K562 (cell line): ENCODE measurements around the gene ATRN. TPM values are rescaled to one million over a fixed set of nuclear protein-coding genes. Genes with fewer than 3 reads are reported as not detected.
A peak's percentile ranks its signal among the peaks of the same experiment; 100 is the strongest.

ENCODE experiments used
- ATAC-seq: fragments of 200-7000 bp; cut with Tn5 transposase; 3 replicates; pipeline ENCODE4 v1.9.1; 2020; ENCODE audit warnings: moderate library complexity
- BruUV-seq: library from RNA; stranded (reverse); fragments of 400-500 nt; replicated peaks from 2 replicates; lab custom pipeline; 2021; lab: Mats Ljungman, UMichigan
- CTCF ChIA-PET: fragments of 300-600 bp; formaldehyde crosslinking; extraction: SDS; loops from one replicate; lab custom pipeline; 2021; ENCODE audit warnings: low intra/inter-chr PET ratio; lab: Yijun Ruan, JAX
- POLR2A ChIA-PET: fragments of 300-600, 350-650 bp; sonication (Branson Sonifier 250); formaldehyde crosslinking; extraction: SDS; loops from one replicate; lab custom pipeline; 2021; ENCODE audit warnings: antibody characterized with exemption, inconsistent platforms; lab: Yijun Ruan, JAX
- DNase-seq, 4 experiments: peaks; one replicate each; pipeline versions ENCODE4 v3.0.0 to v3.0.0-alpha.2; 2011 to 2018; ENCODE audit warnings: low spot score in 3 of 4, mixed read lengths in 3 of 4; ENCODE audit errors: extremely low read depth in 1 of 4
- FAIRE-seq: peaks from 2 replicates; lab custom pipeline; 2011; peaks lifted over from hg19 to GRCh38; lab: Jason Lieb, UNC
- H2AFZ ChIP-seq: 2 replicates; pipeline ENCODE4 v1.6.0; 2011; ENCODE audit warnings: low read depth, low read length, control low read depth, inconsistent platforms
- H3K27ac ChIP-seq: fragments of 200-600 bp; 3 replicates; pipeline ENCODE4 v1.8.0; 2011; ENCODE audit warnings: low read depth, mild to moderate bottlenecking, control low read depth, inconsistent platforms, low read length, moderate library complexity, mixed read lengths; ENCODE audit errors: extremely low read depth
- H3K27me3 ChIP-seq, 2 experiments: fragments of 300-600 bp in 1 of 2; 2 replicates in 1 of 2; 3 replicates in 1 of 2; pipeline versions ENCODE4 v1.6.0 to v1.8.0; 2011; ENCODE audit warnings: inconsistent platforms in 2 of 2, low read length in 2 of 2, mild to moderate bottlenecking in 1 of 2, mixed read lengths in 1 of 2, moderate library complexity in 1 of 2; ENCODE audit not compliant: control insufficient read depth in 2 of 2, insufficient read depth in 2 of 2
- H3K36me3 ChIP-seq: fragments of 300-600 bp; 3 replicates; pipeline ENCODE4 v1.8.0; 2011; ENCODE audit warnings: mild to moderate bottlenecking, low read length, inconsistent platforms; ENCODE audit not compliant: control insufficient read depth, insufficient read depth
- H3K4me1 ChIP-seq, 2 experiments: fragments of 200-600 bp in 1 of 2; replicated peaks in 1 of 2; 2 replicates in 1 of 2; 3 replicates in 1 of 2; pipeline versions ENCODE4 v1.5.1 to v1.8.0; 2011; ENCODE audit warnings: inconsistent platforms in 2 of 2, low read length in 2 of 2, mild to moderate bottlenecking in 1 of 2, mixed read lengths in 1 of 2, moderate library complexity in 1 of 2; ENCODE audit not compliant: control insufficient read depth in 2 of 2, insufficient read depth in 2 of 2
- H3K4me2 ChIP-seq: 2 replicates; pipeline ENCODE4 v1.6.1; 2011; ENCODE audit warnings: low read length, control low read depth, inconsistent platforms, mixed read lengths; ENCODE audit not compliant: insufficient read depth
- H3K4me3 ChIP-seq: fragments of 200-600 bp; sonication (generic), shearing (Covaris generic); 2 replicates; pipeline ENCODE4 v1.5.1; 2016; ENCODE audit warnings: control low read depth, inconsistent platforms
- H3K79me2 ChIP-seq: fragments of 200-600 bp; 3 replicates; pipeline ENCODE4 v1.8.0; 2011; ENCODE audit warnings: low read length, inconsistent platforms; ENCODE audit not compliant: control insufficient read depth, insufficient read depth
- H3K9ac ChIP-seq, 2 experiments: 2 replicates each; pipeline versions ENCODE4 v1.6.0 to v1.6.1; 2011; ENCODE audit warnings: low read depth in 2 of 2, low read length in 2 of 2, control low read depth in 1 of 2, inconsistent platforms in 1 of 2, mild to moderate bottlenecking in 1 of 2, mixed read lengths in 1 of 2; ENCODE audit not compliant: insufficient read depth in 1 of 2
- H3K9me1 ChIP-seq: one replicate; pipeline ENCODE4 v1.6.0; 2011; ENCODE audit warnings: inconsistent platforms, mild to moderate bottlenecking, low read length, moderate library complexity; ENCODE audit not compliant: control insufficient read depth, insufficient read depth
- H3K9me3 ChIP-seq: replicated peaks from 2 replicates; pipeline ENCODE4 v1.5.1; 2011; ENCODE audit warnings: low read depth, low read length, inconsistent platforms; ENCODE audit not compliant: control insufficient read depth, insufficient read depth
- H4K20me1 ChIP-seq: replicated peaks from 2 replicates; pipeline ENCODE4 v1.6.1; 2011; ENCODE audit warnings: low read length, inconsistent platforms, mixed read lengths; ENCODE audit not compliant: control insufficient read depth, insufficient read depth
- EZH2 ChIP-seq: IDR thresholded peaks from 2 replicates; pipeline ENCODE4 v1.6.1; 2012; ENCODE audit warnings: low read depth, mild to moderate bottlenecking, inconsistent platforms, low read length, borderline replicate concordance
- FOSL1 ChIP-seq: fragments of 200-800 bp; sonication (Bioruptor generic); conservative IDR thresholded peaks from 2 replicates; pipeline ENCODE4 v1.6.1; 2016; ENCODE audit warnings: missing genetic modification characterization, missing compliant biosample characterization
- FOXO4 ChIP-seq: fragments of 450-650 bp; formaldehyde crosslinking; IDR thresholded peaks from 2 replicates; pipeline ENCODE4 v1.4.0; 2020; ENCODE audit warnings: mild to moderate bottlenecking, moderate library complexity
- NCOA6 ChIP-seq: fragments of 450-650 bp; IDR thresholded peaks from 2 replicates; pipeline ENCODE4 v1.6.1; 2017; ENCODE audit warnings: mild to moderate bottlenecking
- NFIC ChIP-seq: fragments of 450-650 bp; IDR thresholded peaks from 2 replicates; pipeline ENCODE4 v1.6.1; 2017; ENCODE audit warnings: mild to moderate bottlenecking, inconsistent platforms
- NFIX ChIP-seq: fragments of 250-450 bp; sonication (Bioruptor Pico); IDR thresholded peaks from 2 replicates; pipeline ENCODE4 v1.4.0; 2020; ENCODE audit warnings: low read depth, mild to moderate bottlenecking, moderate library complexity
- RBM25 ChIP-seq: fragments of 200-400 bp; formaldehyde crosslinking; IDR thresholded peaks from 2 replicates; pipeline ENCODE4 v1.6.1; 2018; ENCODE audit warnings: low read length, low read depth, moderate library complexity; ENCODE audit not compliant: severe bottlenecking
- RNF2 ChIP-seq: sonication (generic); IDR thresholded peaks from 2 replicates; pipeline ENCODE4 v1.6.1; 2016
- SMAD1 ChIP-seq: fragments of 150-350 bp; IDR thresholded peaks from 2 replicates; pipeline ENCODE4 v1.6.1; 2014; ENCODE audit warnings: low read length, low read depth; ENCODE audit not compliant: partially characterized antibody
- SRF ChIP-seq, 2 experiments: fragments of 250-450, 450-650 bp in 1 of 2; sonication (Bioruptor Pico) in 1 of 2; sonication (generic) in 1 of 2; formaldehyde crosslinking; IDR thresholded peaks; 2 replicates each; pipeline versions ENCODE4 v1.5.0 to v1.5.1; 2020 to 2022; ENCODE audit warnings: mild to moderate bottlenecking in 1 of 2, missing genetic modification reagents in 1 of 2
- XRCC5 ChIP-seq: fragments of 200-400 bp; formaldehyde crosslinking; IDR thresholded peaks from 2 replicates; pipeline ENCODE4 v1.6.1; 2017; ENCODE audit warnings: low read depth, mild to moderate bottlenecking, low read length
- ZNF583 ChIP-seq: fragments of 250-450 bp; sonication (Bioruptor Pico); IDR thresholded peaks from 2 replicates; pipeline ENCODE4 v1.4.0; 2020
- ZNF79 ChIP-seq: fragments of 250-450 bp; sonication (Bioruptor Pico); IDR thresholded peaks from 2 replicates; pipeline ENCODE4 v1.4.0; 2020; ENCODE audit warnings: low read depth, mild to moderate bottlenecking, moderate library complexity
- WGBS: fragments of 100-300 bp; shearing (Covaris generic); methylation state at CpG from one replicate; pipeline ENCODE4 v1.1.6; 2016; ENCODE audit warnings: low coverage, mixed read lengths; ENCODE audit not compliant: insufficient coverage; ENCODE audit errors: missing lambda C conversion rate; 5-methylcytosine and 5-hydroxymethylcytosine counted together
- in situ Hi-C: fragments of 300-500 bp; cut with MboI; formaldehyde crosslinking; loops from 4 replicates; pipeline ENCODE4 v1.15.0; 2018; ENCODE audit warnings: inconsistent platforms, mixed read lengths
- intact Hi-C: fragments of 100-400 bp; cut with micrococcal nuclease; formaldehyde crosslinking; loops from 2 replicates; pipeline ENCODE4 v1.14.2; 2022
- polyA plus RNA-seq, 8 experiments: library from polyadenylated mRNA; depleted of rRNA in 4 of 8; stranded (reverse) in 5 of 8; unstranded in 3 of 8; fragments of >200 nt; fragmentation: Nextera tagmentation in 2 of 8; fragmentation: Illumina TruSeq in 1 of 8; extraction: Ambion mirVana in 2 of 8; extraction: Trizol in 1 of 8; gene quantifications; 2 replicates each; pipeline versions ENCODE4 v1.2.1 to v1.2.3, GENCODE V29; 2011 to 2014; ENCODE audit warnings: inconsistent platforms in 1 of 8, missing spikeins in 1 of 8
- total RNA-seq, 7 experiments: library from RNA; depleted of rRNA in 6 of 7; stranded (reverse); fragments of >200 nt in 6 of 7; fragmentation: Illumina TruSeq in 2 of 7; extraction: Trizol in 2 of 7; gene quantifications; 2 replicates each; pipeline versions ENCODE4 v1.2.1 to v1.2.3, GENCODE V29; 2011 to 2021; ENCODE audit warnings: low replicate concordance in 1 of 7

Gene ATRN
- total and polyA plus RNA-seq, 9 of the 15 experiments (the other 6 are each of a cell fraction or from before 2014, with no cell fraction given) = 0.69 to 16.5 (median 7.6) TPM

DNA sequence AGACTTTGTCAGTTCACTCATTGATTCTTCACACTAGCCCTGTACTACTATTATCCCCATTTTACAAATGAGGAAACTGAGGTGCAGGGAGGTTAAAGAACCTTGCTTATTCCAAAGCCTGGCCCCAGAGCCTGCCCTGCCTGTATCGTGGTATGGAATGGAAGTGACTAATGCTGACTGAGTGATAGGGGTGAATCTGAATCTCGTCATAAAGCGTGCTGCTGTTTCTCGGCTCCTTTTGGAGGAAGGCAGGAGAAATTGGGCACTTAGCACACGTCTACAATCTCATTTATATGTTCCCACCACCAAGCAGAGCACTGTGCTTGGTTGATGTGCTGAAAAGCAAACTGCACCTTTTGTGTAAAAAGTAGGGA, 175.2 kb downstream of the ATRN start:
- ChIA-PET POLR2A (interaction anchor here (0.6 kb wide), 1 partner anchor 513 kb away, joined by 3 read pairs; no protein-coding TSS in a partner anchor), CTCF (no interaction called here)
- intact Hi-C loops = no loop called here
- no peaks in the 10 kb centered on the region; the same call in 2 of the 3 replicates for H3K36me3 ChIP-seq
- no peak overlapping the region for H3K9ac ChIP-seq
- in situ Hi-C loops = no loop called here
- BruUV-seq = no TSS peak
- H2AFZ ChIP-seq = no peak overlapping the region
- no peaks in the 10 kb centered on the region for H3K9me1 ChIP-seq
- peaks cover 0 to 4% of the 10 kb centered on the region in 2 experiments; a peak in 2 of 5 replicates for H3K4me1 ChIP-seq
- no peak for ATAC-seq
- DNase-seq = no peak
- no peaks in the 10 kb centered on the region for H3K27me3 ChIP-seq
- 58% methylated on average over 4 of the region's 5 CpGs for WGBS
- no peaks in the 10 kb centered on the region for H3K9me3 ChIP-seq
- H3K79me2 ChIP-seq = no peaks in the 10 kb centered on the region
- H3K27ac ChIP-seq = no peak overlapping the region
- H4K20me1 ChIP-seq = 0 out of 2 replicates have a peak, but pooled peaks cover 4% of the 10 kb centered on the region
- no peak for FAIRE-seq
- H3K4me3 ChIP-seq = no peak overlapping the region
- H3K4me2 ChIP-seq = no peak overlapping the region
- peak; percentile 22 for TF ChIP-seq RBM25
- no peak for TF ChIP-seq SMAD1
- TF ChIP-seq, all 486 proteins: peak for 1

DNA sequence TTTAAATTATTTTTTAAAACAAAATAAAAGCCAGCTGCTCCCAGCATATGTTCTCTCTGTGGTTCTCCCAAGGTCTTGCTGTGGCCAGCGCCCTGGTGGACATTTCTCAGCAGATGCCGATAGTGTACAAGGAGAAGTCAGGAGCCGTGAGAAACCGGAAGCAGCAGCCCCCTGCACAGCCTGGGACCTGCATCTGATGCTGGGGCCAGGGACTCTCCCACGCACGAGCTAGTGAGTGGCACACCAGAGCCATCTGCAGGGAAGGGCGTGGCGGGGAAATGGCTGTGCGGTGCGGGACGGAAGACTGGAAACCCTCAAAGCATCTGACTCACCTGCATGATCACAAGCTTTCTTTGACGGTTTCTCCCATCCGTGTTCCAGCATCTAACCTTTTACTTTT, 175.8 kb downstream of the ATRN start:
- Histone ChIP-seq H2AFZ (no peak overlapping the region), H3K4me1 (peaks cover under 1 to 4% of the 10 kb centered on the region in 2 experiments; a peak in 3 of 5 replicates), H3K9me1 (no peaks in the 10 kb centered on the region), H3K27me3 (no peaks in the 10 kb centered on the region), H3K36me3 (no peaks in the 10 kb centered on the region; the same call in 2 of the 3 replicates), H3K27ac (no peak overlapping the region), H3K79me2 (no peaks in the 10 kb centered on the region), H3K4me2 (no peak overlapping the region), H4K20me1 (0 out of 2 replicates have a peak, but pooled peaks cover 4% of the 10 kb centered on the region), H3K9ac (no peak overlapping the region), H3K4me3 (no peak overlapping the region), H3K9me3 (no peaks in the 10 kb centered on the region)
- 64% methylated on average over 13 of the region's 13 CpGs for WGBS
- CTCF ChIA-PET = no interaction called here
- FAIRE-seq (no peak), DNase-seq (no peak), ATAC-seq (no peak)
- in situ Hi-C loops = no loop called here
- POLR2A ChIA-PET = interaction anchor here (0.6 kb wide), 1 partner anchor 524 kb away, joined by 4 read pairs; no protein-coding TSS in a partner anchor
- BruUV-seq = no TSS peak
- intact Hi-C loops = no loop called here
- TF ChIP-seq XRCC5 = no peak
- no peak for TF ChIP-seq ZNF583 (CRISPR knock-in tag)
- TF ChIP-seq EZH2 = no peak
- TF ChIP-seq FOSL1 (tag) = no peak
- TF ChIP-seq NFIC = no peak
- TF ChIP-seq RNF2 = no peak
- no peak for TF ChIP-seq FOXO4 (CRISPR knock-in tag)
- no peak for TF ChIP-seq ZNF79 (CRISPR knock-in tag)
- TF ChIP-seq NFIX (CRISPR knock-in tag) = no peak
- TF ChIP-seq NCOA6 = no peak
- TF ChIP-seq SRF (CRISPR knock-in tag; IDR thresholded peaks at IDR 0.05) = no peak
